IPS DF 4.7 (cell line): Measurements from ENCODE around the gene CWH43.
"Not testable (repeated sequence)": the region's sequence is repeated elsewhere in the genome, so short reads cannot be mapped to it uniquely, and the experiment has no call there.

Experiments
- DNase-seq: peaks from one replicate; pipeline ENCODE4 v3.0.0-alpha.2; 2013; ENCODE audit warnings: low spot score; ENCODE audit errors: extremely low read depth

CWH43 gene

DNA sequence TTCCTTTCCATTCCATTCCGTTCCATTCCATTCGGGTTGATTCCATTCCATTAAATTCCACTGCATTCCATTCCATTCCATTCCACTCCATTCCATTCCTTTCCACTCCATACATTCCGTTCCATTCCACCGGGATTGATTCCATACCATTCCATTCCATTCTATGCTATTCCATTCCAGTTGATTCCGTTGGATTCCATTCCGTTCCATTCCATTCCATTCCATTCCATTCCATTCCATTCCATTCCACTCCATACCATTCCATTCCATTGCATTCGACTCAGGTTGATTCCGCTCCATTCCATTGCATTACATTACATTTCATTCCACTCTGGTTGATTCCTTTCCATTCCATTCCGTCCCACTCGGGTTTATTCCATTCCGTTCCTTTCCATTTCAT lies 110.1 kb downstream of the CWH43 start:
- not testable (repeated sequence) for DNase-seq

DNA sequence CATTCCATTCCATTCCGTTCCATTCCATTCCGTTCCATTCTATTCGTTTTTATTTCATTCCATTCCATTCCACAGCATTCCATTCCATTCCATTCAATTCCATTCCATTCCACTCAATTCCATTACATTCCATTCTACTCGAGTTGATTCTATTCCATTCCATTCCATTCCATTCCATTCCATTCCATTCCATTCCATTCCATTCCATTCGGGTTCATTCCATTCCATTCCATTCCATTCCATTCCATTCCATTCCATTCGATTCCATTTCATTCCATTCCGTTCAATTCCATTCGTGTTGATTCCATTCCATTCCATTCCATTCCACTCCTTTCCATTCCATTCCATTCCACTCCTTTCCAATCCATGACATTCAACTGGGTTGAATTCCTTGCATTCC lies 110.6 kb downstream of the CWH43 start:
- DNase-seq: not testable (repeated sequence)

DNA sequence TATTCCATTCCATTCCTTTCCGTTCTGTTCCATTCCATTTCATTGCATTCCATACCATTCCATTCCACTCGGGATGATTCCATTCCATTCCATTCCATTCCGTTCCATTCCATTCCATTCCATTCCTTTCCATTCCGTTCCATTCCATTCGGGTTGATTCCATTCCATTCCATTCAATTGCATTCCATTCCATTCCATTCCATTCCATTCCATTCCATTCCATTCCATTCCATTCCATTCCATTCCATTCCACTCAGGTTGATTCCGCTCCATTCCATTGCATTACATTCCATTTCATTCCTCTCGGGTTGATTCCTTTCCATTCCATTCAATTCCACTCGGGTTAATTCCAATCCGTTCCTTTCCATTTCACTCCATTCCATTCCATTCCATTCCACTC lies 111.0 kb downstream of the CWH43 start:
- DNase-seq: not testable (repeated sequence)

DNA sequence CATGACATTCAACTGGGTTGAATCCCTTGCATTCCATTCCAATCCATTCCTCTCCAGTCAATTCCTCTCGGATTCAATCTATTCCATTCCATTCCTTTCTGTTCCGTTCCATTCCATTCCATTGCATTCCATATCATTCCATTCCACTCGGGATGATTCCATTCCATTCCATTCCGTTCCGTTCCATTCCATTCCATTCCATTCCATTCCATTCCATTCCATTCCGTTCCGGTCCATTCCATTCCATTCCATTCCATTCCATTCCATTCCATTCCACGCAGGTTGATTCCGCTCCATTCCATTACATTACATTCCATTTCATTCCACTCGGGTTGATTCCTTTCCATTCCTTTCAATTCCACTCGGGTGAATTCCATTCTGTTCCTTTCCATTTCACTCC lies 111.4 kb downstream of the CWH43 start:
- DNase-seq: not testable (repeated sequence)

DNA sequence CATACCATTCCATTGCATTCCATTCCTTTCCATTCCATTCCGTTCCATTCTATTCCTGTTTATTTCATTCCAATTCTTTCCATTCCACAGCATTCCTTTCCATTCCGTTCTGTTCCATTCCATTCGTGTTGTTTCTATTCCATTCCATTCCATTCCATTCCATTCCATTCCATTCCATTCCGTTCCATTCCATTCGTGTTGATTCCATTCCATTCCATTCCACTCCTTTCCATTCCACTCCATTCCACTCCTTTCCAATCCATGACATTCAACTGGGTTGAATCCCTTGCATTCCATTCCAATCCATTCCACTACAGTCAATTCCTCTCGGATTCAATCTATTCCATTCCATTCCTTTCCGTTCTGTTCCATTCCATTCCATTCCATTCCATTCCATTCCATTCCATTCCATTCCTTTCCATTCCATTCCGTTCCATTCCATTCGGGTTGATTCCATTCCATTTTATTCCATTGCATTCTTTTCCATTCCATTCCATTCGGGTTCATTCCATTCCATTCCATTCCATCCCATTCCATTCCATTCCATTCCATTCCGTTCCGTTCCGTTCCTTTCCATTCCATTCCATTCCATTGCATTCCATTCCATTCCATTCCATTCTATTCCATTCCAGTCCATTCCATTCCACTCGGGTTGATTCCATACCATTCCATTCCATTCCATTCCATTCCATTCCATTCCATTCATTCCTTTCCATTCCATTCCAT lies 112.1 kb downstream of the CWH43 start:
- DNase-seq: not testable (repeated sequence)

DNA sequence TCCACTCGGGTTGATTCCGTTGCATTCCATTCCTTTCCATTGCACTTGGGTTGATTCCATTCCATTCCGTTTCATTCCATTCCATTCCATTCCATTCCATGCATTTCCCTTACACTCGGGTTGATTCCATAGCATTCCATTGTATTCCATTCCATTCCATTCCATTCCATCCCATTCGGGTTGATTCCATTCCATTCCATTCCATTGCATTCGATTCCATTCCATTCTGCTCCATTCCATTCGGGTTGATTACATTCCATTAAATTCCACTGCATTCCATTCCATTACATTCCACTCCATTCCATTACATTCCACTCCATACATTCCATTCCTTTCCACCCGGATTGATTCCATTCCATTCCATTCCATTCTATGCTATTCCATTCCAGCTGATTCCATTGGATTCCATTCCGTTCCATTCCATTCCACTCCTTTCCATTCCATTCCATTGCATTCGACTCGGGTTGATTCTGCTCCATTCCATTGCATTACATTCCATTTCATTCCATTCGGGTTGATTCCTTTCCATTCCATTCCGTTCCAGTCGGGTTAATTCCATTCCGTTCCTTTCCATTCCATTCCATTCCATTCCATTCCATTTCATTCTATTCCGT lies 113.9 kb downstream of the CWH43 start:
- DNase-seq: not testable (repeated sequence)

DNA sequence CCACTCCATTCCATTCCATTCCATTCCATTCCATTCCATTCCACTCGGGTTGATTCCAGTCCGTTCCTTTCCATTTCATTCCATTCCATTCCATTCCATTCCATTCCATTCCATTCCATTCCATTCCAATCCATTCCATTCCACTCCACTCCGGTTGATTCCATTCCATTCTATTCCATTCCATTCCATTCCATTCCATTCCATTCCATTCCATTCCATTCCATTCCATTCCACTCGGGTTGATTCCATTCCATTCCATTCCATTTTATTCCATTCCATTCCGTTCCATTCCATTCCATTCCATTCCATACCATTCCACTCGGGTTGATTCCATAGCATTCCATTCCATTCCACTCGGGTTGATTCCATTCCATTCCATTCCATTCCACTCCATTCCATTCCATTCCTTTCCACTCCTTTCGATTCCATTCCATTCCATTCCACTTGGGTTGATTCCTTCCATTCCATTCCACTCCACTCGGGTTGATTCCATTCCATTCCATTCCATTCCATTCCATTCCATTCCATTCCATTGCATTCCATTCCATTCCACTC lies 116.3 kb downstream of the CWH43 start:
- not testable (repeated sequence) for DNase-seq

DNA sequence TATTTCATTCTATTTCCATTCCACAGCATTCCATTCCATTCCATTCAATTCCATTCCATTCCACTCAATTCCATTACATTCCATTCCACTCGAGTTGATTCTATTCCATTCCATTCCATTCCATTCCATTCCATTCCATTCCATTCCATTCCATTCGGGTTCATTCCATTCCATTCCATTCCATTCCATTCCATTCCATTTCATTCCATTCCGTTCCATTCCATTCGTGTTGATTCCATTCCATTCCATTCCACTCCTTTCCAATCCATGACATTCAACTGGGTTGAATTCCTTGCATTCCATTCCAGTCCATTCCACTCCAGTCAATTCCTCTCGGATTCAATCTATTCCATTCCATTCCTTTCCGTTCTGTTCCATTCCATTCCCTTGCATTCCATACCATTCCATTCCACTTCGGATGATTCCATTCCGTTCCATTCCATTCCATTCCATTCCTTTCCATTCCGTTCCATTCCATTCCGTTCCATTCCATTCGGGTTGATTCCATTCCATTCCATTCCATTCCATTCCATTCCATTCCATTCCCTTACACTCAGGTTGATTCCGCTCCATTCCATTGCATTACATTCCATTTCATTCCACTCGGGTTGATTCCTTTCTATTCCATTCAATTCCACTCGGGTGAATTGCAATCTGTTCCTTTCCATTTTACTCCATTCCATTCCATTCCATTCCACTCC lies 117.5 kb downstream of the CWH43 start:
- not testable (repeated sequence) for DNase-seq

DNA sequence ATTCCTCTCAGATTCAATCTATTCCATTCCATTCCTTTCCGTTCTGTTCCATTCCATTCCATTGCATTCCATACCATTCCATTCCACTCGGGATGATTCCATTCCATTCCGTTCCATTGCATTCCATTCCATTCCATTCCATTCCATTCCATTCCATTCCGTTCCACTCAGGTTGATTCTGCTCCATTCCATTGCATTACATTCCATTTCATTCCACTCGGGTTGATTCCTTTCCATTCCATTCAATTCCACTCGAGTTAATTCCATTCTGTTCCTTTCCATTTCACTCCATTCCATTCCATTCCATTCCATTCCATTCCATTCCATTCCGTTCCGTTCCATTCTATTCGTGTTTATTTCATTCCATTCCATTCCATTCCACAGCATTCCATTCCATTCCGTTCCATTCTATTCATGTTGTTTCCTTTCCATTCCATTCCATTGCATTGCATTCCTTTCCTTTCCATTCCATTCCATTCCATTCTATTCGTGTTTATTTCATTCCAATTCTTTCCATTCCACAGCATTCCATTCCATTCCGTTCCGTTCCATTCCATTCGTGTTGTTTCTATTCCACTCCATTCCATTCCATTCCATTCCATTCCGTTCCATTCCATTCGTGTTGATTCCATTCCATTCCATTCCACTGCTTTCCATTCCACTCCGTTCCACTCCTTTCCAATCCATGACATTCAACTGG lies 118.3 kb downstream of the CWH43 start:
- DNase-seq: not testable (repeated sequence)

DNA sequence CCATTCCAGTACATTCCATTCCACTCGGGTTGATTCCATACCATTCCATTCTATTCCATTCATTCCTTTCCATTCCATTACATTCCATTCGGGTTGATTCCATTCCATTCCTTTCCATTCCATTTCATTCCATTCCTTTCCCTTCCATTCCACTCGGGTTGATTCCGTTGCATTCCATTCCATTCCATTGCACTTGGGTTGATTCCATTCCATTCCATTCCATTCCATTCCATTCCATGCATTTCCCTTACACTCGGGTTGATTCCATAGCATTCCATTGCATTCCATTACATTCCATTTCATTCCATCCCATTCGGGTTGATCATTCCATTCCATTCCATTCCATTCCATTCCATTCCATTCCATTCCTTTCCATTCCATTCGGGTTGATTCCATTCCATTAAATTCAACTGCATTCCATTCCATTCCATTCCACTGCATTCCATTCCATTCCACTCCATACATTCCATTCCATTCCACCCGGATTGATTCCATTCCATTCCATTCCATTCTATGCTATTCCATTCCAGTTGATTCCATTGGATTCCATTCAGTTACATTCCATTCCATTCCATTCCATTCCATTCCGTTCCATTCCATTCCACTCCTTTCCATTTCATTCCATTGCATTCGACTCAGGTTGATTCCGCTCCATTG lies 119.3 kb downstream of the CWH43 start:
- DNase-seq: not testable (repeated sequence)

DNA sequence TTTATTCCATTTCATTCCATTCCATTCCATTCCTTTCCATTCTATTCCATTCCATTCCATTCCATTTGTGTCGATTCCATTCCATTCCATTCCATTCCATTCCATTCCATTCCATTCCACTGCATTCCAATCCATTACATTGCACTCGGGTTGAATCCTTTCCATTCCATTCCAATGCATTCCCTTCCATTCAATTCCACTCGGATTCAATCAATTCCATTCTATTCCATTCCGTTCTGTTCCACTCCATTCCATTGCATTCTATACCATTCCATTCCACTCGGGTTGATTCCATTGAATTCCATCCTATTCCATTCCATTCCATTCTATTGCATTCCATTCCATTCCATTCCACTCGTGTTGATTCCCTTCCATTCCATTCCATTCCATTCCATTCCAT lies 121.2 kb downstream of the CWH43 start:
- not testable (repeated sequence) for DNase-seq

DNA sequence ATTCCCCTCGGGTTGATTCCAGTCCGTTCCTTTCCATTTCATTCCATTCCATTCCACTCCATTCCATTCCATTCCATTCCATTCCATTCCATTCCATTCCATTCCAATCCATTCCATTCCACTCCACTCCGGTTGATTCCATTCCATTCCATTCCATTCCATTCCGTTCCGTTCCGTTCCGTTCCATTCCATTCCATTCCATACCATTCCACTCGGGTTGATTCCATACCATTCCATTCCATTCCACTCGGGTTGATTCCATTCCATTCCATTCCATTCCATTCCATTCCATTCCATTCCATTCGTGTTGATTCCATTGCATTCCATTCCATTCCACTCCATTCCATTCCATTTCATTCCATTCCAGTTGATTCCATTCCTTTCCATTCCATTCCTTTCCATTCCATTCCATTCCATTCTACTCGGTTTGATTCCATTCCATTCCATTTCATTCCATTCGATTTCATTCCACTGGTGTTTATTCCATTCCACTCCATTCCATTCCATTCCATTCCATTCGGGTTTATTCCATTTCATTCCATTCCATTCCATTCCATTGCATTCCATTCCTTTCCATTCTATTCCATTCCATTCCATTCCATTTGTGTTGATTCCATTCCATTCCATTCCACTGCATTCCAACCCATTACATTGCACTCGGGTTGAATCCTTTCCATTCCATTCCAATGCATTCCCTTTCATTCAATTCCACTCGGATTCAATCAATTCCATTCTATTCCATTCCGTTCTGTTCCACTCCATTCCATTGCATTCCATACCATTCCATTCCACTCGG lies 122.3 kb downstream of the CWH43 start:
- not testable (repeated sequence) for DNase-seq

DNA sequence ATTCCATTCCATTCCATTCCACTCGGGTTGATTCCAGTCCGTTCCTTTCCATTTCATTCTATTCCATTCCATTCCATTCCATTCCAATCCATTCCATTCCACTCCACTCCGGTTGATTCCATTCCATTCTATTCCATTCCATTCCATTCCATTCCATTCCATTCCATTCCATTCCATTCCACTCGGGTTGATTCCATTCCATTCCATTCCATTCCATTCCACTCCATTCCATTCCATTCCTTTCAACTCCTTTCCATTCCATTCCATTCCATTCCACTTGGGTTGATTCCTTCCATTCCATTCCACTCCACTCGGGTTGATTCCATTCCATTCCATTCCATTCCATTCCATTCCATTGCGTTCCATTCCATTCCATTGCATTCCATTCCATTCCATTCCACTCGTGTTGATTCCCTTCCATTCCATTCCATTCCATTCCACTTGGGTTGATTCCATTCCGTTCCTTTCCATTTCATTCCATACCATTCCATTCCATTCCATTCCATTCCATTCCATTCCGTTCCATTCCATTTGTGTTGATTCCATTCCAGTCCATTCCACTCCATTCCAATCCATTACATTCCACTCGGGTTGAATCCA lies 123.6 kb downstream of the CWH43 start:
- DNase-seq: not testable (repeated sequence)

DNA sequence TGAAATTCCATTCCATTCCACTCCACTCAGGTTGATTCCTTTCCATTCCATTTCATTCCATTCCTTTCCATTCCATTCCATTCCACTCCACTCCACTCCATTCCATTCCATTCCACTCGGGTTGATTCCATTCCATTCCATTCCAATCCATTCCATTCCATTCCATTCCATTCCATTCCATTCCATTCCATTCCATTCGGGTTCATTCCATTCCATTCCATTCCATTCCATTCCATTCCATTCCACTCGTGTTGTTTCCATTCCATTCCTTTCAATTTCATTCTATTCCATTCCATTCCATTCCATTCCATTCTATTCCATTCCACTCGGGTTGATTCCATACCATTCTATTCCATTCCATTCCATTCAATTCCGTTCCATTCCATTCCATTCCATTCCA lies 124.5 kb downstream of the CWH43 start:
- not testable (repeated sequence) for DNase-seq
